ENCODE measurements around the gene MYO1D. TPM values are rescaled to one million over a fixed set of nuclear protein-coding genes. Genes with fewer than 3 reads are reported as not detected.

The MYO1D gene
- total RNA-seq, 4 donors from 2014 or later = 36.9 to 49.2 (median 39.5) TPM

GRCh38 chr17:32608267-32608666, 268.7 kb downstream of the MYO1D start:
- no peak for ATAC-seq (ENCODE audit: low FRiP score)
- no peak for DNase-seq (ENCODE audit: low spot score)
- no peak for TF ChIP-seq CTCF (IDR thresholded peaks at IDR 0.05)

GRCh38 chr17:32604966-32605365, 272.0 kb downstream of the MYO1D start:
- no peak for DNase-seq (ENCODE audit: low spot score)
- TF ChIP-seq CTCF (IDR thresholded peaks at IDR 0.05) = no peak
- no peak for ATAC-seq (ENCODE audit: low FRiP score)

GRCh38 chr17:32602396-32602795, 274.5 kb downstream of the MYO1D start:
- no peak for DNase-seq (ENCODE audit: low spot score)
- TF ChIP-seq CTCF (IDR thresholded peaks at IDR 0.05) = no peak
- no peak for ATAC-seq (ENCODE audit: low FRiP score)

- DNase-seq (ENCODE audit: low spot score) (no peak), ATAC-seq (ENCODE audit: low FRiP score) (no peak)
- no peak for TF ChIP-seq CTCF (IDR thresholded peaks at IDR 0.05)
Measured at GRCh38 chr17:32601866-32602265, 275.1 kb downstream of the MYO1D start.

GRCh38 chr17:32596628-32597027, 280.3 kb downstream of the MYO1D start:
- TF ChIP-seq CTCF (IDR thresholded peaks at IDR 0.05) = no peak
- ATAC-seq (ENCODE audit: low FRiP score) (no peak), DNase-seq (ENCODE audit: low spot score) (no peak)

- no peak for TF ChIP-seq CTCF (IDR thresholded peaks at IDR 0.05)
- DNase-seq (ENCODE audit: low spot score) (no peak), ATAC-seq (ENCODE audit: low FRiP score) (no peak)
Measured at GRCh38 chr17:32596206-32596605, 280.7 kb downstream of the MYO1D start.

- ATAC-seq (ENCODE audit: low FRiP score) = no peak
- TF ChIP-seq CTCF (IDR thresholded peaks at IDR 0.05) = no peak
- no peak for DNase-seq (ENCODE audit: low spot score)
Measured at GRCh38 chr17:32593003-32593402, 283.9 kb downstream of the MYO1D start.

Measured in omental fat pad (tissue), 4 donors.